ENCODE measurements around the gene SALL4.
"Not testable (repeated sequence)": the region's sequence is repeated elsewhere in the genome, so short reads cannot be mapped to it uniquely, and the experiment has no call there.

The SALL4 gene

GRCh38 chr20:51802170-51802751 lies at the start of gene SALL4:
TSS of gene SALL4 (minus strand) at chr20:51802521. CDS start at chr20:51802408, 113 bp downstream.
- DNase-seq (ENCODE audit: low spot score): no peak

GRCh38 chr20:51848346-51848745 lies 46.0 kb upstream of the SALL4 start:
- DNase-seq (ENCODE audit: low spot score): no peak

- no peak for DNase-seq (ENCODE audit: low spot score)
Measured at GRCh38 chr20:51840865-51841264, 38.5 kb upstream of the SALL4 start.

GRCh38 chr20:51837876-51838420 lies 35.6 kb upstream of the SALL4 start:
- no peak for DNase-seq (ENCODE audit: low spot score)

GRCh38 chr20:51837436-51837835 lies 35.1 kb upstream of the SALL4 start:
- DNase-seq (ENCODE audit: low spot score): no peak

DNA sequence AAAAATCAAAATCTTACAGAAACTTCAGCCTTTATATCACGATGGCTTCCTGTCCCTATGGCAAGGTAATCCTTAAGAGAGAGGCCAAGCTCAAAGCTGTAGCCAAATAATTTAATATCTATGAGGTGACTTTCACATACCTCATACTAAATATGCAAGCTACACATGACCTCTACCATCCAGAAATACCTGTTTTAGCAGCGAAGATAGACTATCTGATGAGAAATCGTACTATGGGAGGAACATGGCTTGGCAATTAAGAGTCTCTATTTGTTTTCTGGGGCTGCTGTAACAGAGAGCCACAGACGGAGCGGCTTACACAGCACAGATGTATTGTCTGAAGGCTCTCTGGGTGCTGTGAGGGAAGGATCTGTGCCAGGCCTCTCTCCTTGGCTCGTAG lies 31.0 kb upstream of the SALL4 start:
- DNase-seq (ENCODE audit: low spot score): no peak

- DNase-seq (ENCODE audit: low spot score): no peak
Measured at GRCh38 chr20:51832276-51832675, 30.0 kb upstream of the SALL4 start.

DNA sequence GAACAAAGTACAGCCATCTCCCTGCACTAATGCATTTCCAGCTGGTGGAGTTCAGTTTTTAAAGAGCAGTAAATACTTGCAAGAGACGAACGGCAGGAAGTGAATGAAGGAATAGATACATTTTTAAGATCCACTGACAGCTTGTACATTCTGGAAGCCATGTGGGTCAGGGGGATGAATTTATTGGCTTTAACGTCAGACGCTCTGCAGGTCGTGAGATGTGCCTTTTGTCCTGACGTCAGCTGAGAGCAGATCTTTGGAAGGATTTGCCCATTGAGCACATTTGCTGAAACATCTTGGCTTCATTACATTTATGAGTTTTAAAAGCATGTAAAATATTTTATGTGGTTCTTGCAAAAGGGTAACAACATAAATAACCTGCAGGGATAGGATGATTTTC lies 29.5 kb upstream of the SALL4 start:
- no peak for DNase-seq (ENCODE audit: low spot score)

DNA sequence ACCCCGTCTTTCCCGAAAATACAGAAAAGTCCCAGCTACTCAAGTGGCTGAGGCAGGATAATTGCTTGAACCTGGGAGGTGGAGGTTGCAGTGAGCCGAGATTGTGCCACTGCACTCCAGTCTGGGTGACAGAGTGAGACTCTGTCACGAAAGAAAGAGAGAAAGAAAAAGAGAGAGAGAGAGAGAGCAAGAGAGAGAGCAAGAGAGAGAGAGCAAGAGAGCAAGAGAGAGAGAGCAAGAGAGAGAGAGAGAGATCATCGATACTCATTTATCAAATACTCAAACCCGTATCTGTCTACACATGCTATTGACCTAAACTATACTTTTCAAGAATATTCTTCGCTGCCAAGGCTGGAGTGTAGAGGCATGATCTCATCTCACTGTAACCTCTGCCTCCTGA lies 28.2 kb upstream of the SALL4 start:
- DNase-seq (ENCODE audit: low spot score): no peak

GRCh38 chr20:51828762-51829161 lies 26.4 kb upstream of the SALL4 start:
- DNase-seq (ENCODE audit: low spot score): no peak

DNA sequence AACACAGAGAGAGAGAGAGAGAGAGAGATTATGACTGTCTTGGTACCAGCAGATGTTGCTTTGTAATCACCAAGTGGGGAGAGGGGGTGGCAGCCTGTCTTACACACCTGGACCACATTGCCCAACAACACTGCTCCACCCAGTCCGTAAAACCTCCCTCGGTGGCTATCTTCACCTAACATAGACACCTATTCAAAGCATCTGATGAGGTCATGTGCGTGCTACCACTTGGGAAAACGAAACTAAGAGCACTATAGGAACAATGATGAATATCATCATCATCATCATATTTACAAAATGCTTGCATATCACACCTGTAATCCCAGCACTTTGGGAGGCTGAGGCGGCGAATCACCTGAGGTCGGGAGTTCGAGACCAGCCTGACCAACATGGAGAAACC lies 24.1 kb upstream of the SALL4 start:
- no peak for DNase-seq (ENCODE audit: low spot score)

DNA sequence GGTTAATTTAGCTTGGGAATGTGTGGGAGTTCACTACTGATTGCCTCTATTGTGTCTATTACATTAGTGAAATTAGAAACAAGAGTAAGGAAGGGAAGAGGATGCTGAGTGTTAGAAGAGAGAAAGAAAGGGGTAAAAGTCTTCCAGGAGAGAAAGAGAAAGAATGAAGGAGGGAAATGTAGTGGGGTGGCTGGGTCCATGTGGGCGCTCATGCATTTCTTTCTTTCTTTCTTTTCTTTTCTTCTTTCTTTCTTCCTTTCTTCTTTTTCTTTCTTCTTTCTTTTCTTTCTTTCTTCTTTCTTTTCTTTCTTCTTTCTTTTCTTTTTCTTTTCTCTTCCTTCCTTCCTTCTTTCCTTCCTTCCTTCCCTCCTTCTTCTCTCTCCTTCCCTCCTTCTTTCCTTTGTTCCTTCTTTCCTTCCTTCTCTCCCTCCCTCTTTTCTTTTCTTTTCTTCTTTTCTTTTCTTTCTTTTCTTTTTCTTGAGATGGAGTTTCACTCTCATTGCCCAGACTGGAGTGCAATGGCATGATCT lies 16.2 kb upstream of the SALL4 start:
- DNase-seq (ENCODE audit: low spot score): no peak

DNA sequence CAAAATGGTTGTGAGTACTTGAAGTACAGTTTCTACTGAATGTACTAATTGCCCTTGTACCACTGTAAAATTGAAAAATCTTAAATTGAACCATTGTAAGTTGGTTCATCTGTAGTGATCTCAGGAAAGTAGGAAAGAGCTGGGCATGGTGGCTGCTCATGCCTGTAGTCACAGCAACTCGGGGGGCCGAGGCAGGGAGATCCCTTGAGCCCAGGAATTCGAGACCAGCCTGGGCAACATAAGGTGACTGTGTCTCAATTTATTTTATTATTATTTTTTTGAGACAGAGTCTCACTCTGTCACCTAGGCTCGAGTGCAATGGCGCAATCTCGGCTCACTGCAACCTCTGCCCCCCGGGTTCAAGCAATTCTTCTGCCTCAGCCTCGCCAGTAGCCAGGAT lies 14.5 kb upstream of the SALL4 start:
- DNase-seq (ENCODE audit: low spot score): not testable (repeated sequence)

DNA sequence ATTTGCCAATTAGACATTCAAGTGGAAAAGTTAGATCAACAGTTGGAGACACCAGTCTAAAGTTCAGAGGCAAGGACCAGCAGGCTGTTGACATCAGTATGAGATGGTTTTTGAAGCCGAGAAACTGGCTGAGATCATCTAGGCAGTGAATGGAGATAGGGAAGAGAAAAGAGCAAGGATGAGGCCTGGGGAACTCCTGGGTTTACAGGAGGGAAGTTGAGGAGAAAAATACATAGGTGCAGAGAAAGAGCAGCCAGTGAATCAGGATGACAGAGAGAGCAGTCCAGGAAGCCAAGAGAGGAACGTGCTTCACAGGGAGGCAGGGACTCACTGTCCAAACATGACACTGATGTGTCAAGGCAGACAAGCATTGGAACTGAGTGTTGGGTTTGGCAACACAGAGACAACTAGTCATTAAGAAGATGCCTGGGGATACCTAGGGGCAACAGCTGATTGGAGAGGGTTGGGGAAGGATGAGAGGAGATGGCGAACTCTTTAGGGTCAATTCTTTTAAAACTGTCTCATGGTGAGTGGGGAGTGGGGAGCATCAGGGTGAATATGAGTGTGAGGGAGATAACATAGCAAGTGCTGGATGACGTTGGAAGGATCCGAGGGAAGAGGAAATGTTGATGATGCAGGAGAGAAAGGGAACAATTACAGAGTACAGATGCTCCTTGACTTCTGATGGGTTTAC lies 13.2 kb upstream of the SALL4 start:
- no peak for DNase-seq (ENCODE audit: low spot score)

- DNase-seq (ENCODE audit: low spot score): no peak
Measured at GRCh38 chr20:51812861-51813260, 10.5 kb upstream of the SALL4 start.

GRCh38 chr20:51811514-51812128 lies 9.3 kb upstream of the SALL4 start:
- no peak for DNase-seq (ENCODE audit: low spot score)

DNA sequence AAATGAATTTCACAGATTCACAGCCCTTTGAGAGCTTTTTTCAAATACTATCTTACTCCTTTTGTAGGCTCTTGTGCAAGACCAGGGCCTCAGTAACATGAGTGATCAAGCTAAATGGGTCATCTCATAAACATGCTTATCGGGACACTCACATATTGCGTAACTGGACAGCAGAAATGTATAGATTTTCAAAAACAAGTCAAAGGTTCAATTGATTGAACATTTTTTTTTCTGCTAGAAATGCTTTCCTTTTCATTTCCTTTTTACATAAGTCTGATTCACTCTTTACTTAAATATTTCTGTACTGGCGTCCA lies 8.7 kb upstream of the SALL4 start:
- no peak for DNase-seq (ENCODE audit: low spot score)

DNA sequence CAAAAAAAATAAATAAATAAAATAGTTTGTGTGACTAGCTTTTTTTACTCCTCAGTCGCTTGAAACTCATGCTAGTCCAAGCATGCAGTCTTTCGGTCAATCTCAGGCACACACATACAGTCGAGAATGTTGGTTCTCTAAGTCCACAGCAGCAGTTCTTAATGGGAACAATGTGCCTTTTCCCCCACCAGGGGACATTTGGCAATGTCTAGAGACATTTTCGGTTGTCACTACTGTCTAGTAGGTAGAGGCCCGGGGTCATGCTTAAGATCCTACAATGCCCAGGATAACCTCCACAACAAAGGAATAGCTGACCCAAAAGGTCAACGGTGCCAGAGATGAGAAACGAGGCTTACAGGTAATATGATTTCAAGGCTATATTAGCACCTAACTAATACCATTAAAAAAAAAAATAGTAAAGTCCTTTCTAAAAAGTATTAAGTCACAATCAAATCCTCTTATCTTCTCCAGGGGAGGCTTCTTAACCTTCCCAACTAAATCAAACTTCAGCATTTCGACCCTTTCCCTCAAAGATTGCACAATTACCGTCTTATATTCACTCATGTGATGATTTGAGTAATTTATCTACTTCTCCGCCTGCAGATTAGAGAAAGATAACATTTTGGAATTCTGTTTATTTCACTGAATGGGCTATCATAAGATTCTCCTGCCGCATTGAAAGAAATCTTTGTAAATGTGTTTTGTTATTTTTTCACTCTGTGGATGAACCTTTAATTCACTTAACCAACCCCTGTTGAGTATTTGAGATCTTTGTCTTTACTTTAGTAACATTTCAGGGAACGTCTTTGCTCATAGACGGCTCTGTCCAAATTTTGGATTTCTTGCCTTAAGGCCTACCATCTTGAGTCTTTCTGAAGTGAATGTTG lies 8.1 kb upstream of the SALL4 start:
- no peak for DNase-seq (ENCODE audit: low spot score)

GRCh38 chr20:51807720-51808250 lies 5.5 kb upstream of the SALL4 start:
- DNase-seq (ENCODE audit: low spot score): no peak

- DNase-seq (ENCODE audit: low spot score): no peak
Measured at GRCh38 chr20:51804754-51805153, 2.4 kb upstream of the SALL4 start.

DNA sequence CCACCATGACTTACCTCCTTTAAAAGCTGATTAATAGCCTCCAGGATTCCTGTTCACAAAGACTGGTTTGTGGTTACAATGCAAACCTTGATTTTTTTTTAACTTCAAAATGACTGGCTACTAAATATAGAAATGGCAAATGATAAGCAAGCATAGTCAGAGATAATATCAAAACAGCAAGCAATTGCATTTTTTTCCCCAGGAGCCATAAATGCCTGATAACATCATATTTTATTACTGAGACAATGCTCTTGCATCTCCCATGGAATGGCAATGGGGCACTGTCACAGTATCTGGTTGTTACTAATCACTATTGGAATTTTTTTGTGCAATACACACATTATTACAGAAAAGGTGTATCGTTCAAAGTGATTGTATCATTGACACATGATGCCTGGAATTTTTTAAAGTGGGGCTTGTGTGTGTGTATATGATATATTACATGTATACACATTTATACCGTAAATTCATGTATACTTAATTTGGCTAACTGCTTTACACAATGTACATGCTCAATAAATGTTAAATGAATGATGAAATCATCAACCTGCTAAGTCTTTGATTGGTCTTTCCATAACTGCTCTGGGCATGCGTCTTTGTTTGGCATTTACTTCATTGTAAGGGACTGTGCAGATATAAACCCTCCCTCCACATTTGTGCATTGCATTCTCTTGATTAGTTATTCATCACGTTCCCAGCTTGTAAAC lies 980 bp upstream of the SALL4 start:
- DNase-seq (ENCODE audit: low spot score): no peak

GRCh38 chr20:51801823-51802123 lies 548 bp downstream of the SALL4 start:
- no peak for DNase-seq (ENCODE audit: low spot score)
